Measurements from ENCODE around the gene LVRN.
"Not testable (repeated sequence)": the region's sequence is repeated elsewhere in the genome, so short reads cannot be mapped to it uniquely, and the experiment has no call there.

LVRN gene, protein sequence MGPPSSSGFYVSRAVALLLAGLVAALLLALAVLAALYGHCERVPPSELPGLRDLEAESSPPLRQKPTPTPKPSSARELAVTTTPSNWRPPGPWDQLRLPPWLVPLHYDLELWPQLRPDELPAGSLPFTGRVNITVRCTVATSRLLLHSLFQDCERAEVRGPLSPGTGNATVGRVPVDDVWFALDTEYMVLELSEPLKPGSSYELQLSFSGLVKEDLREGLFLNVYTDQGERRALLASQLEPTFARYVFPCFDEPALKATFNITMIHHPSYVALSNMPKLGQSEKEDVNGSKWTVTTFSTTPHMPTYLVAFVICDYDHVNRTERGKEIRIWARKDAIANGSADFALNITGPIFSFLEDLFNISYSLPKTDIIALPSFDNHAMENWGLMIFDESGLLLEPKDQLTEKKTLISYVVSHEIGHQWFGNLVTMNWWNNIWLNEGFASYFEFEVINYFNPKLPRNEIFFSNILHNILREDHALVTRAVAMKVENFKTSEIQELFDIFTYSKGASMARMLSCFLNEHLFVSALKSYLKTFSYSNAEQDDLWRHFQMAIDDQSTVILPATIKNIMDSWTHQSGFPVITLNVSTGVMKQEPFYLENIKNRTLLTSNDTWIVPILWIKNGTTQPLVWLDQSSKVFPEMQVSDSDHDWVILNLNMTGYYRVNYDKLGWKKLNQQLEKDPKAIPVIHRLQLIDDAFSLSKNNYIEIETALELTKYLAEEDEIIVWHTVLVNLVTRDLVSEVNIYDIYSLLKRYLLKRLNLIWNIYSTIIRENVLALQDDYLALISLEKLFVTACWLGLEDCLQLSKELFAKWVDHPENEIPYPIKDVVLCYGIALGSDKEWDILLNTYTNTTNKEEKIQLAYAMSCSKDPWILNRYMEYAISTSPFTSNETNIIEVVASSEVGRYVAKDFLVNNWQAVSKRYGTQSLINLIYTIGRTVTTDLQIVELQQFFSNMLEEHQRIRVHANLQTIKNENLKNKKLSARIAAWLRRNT

DNA sequence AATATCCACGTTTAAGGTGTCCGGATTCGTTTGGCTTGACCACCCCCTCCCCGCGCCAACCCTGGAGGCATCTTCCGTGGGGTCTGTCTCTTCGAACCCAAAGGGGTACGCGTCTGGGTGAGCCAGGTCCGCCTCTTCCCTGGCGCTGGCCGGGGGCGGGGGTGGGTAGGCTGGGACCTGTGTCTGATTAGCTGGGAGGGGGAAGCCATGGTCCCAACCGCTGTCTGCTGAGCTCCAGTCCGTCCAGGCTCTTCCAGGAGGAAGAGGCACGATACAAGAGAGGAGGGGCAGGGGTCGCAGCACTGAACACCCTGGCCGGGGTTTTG is at the start of gene LVRN:
LVRN (plus strand) TSS at position 237 of the 326 bp plus-strand sequence. CDS start 143 bp downstream, outside the sequence.
- DNase-seq, result no peak

DNA sequence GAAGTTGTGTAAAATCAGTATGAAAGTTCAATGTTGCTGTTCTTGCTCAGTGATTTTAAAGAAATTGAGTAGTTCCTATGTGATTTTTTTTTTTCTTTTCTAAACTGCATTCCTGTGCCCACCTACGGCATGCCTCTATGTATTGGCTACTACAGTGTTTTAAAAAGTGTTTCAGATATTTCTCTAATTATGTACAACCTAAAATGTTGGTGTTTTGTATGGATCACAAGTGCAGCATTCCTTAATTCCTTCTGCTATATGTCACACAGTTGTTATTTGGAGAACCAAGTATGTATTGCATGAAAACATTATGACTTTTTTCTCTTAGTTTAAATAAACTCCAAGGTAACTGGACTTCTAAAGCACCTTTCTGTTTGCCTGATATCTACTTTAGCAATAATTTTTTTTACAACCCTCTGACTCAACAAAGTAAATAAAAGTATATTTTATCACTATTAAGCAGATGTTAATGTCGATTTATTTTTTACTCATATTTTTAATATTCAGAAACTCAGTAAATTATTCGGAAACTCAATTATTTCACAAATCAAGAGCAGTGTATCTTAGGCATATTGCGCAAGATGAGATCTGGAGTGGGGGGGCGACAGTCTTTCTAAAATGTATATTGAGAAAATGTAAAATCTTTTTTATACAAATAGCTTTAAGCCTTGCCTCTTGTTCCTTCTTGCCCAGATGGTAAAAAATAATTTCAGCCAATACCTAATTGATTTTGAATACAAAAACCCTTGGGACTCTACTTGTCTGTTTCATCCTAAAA is 48.5 kb upstream of the LVRN start:
- DNase-seq, result not testable (repeated sequence)

- no peak for DNase-seq
Measured at GRCh38 chr5:115920171-115920725, 42.0 kb upstream of the LVRN start.

DNA sequence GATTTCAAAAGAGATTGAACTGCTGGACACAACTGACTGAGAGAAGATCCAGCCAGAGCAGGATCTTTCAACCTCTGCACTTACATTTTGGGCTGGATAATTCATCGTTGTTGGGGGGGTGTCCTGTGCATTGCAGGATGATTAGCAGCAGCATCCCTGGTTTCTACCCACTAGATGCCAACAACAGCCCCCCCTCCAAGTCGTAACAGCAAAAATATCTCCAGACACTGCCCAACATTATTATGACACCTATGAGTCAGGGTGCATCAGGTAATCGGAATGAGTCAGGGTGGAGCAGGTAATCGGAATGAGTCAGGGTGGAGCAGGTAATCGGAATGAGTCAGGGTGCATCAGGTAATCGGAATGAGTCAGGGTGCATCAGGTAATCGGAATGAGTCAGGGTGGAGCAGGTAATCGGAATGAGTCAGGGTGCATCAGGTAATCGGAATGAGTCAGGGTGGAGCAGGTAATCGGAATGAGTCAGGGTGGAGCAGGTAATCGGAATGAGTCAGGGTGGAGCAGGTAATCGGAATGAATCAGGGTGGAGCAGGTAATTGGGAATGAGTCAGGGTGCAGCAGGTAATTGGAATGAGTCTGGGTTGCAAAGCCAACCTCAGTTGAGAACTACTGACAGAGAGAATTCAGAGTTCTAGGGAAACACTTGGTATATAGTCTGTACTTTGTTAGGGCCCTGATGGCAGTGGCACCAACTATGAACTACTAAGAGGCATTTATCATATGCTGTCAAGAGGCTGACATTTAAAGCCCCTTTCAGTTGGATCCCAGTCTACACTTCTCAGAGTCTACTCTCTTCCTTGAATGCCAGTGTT is 33.5 kb upstream of the LVRN start:
- DNase-seq, result not testable (repeated sequence)

GRCh38 chr5:115930171-115930570 is 32.1 kb upstream of the LVRN start:
- not testable (repeated sequence) for DNase-seq

DNA sequence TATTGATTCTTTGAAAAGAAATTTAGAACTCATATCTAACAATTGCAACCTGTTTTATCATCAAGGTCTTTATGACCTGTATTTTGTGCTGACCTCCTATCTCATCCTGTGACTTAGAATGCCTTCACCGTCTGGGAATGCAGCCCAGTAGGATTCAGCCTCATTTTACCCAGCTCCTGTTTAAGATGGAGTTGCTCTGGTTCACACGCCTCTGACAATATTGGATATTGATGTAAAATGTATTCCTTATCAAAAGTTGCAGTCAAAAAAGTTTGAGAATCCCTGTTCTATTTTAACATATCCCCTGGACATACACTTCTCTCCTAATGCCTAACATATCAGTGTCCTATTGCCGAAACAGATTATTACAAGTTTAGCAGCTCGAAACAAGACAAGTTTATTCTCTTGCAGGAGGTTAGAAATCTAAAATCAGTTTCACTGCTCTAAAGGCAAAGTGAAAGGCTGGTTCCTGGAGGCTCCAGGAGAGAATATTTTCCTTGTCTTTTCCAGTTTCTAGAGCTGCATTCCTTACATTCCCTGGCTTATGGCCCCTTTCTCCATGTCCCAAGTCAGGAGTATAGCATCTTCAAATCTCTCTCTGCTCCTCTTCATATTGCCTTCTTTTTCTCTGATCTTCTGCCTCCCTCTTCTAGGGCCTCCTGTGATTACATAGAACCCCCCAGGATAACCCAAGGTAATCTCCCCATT is 31.5 kb upstream of the LVRN start:
- no peak for DNase-seq

GRCh38 chr5:115932991-115933390 is 29.3 kb upstream of the LVRN start:
- no peak for DNase-seq

GRCh38 chr5:115934388-115934974 is 27.8 kb upstream of the LVRN start:
- DNase-seq, result no peak

- no peak for DNase-seq
Measured at GRCh38 chr5:115936031-115936430, 26.2 kb upstream of the LVRN start.

- no peak for DNase-seq
Measured at GRCh38 chr5:115939059-115939458, 23.2 kb upstream of the LVRN start.

DNA sequence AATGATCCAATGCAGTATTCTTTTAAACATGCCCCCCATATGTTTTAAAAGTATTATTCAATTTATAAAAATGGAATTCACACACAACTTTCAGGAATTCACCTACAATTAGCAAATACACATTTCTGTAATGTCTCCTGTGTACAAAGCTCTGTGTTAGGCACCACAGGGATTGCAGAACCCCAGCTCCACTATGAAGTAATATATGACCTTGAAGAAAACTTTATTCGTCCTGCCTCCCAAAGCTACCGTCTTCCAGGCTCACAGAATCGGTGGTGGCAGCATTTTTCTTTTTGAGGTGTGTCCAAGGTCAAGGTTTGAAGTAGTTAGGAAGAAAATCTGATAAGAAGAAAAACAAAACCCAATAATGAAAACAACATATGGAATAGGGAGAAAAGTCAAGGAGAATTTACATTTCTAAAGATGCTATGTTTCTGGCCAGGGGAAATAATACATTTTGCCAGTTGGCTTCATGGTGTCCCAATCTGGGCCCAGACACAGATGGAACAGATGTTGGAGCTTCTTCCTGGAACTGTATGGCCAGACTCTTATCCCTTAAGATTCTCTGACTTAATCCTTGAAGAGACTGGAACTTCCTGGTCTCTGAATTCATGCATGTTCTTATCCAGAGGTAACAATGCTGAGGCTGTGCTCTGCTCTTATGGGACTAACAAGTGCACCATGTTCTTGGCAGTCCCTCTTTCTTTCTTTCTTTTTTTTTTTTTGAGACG is 22.0 kb upstream of the LVRN start:
- no peak for DNase-seq

DNA sequence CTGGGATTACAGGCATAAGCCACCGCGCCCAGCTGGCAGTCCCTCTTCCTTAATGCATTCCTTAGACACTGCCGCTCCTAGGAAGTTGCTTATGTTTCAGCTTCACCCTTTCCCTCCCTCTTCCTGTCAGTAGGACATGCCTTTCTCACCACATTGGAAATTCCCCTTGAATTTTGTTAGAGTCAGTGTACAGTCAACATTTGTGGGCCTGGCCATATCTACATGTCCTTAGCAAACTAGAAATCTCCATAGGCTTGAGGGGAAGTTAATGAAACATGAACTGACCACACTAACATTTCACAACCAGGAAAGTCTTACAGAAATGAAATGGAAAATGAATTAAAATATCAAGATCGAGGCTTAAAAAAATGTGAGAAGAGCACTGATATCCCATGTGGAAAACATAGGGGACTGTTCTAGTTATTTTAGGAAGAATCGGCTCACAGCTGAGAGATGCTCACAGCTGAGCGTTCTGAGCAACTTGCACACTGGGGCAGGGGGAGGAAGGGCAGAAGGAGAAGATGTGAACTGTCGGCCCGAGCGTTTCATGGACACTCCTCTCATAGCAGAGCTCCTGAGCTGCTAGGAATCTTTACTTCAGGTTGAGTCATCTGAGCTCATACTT is 21.1 kb upstream of the LVRN start:
- DNase-seq, result no peak

DNA sequence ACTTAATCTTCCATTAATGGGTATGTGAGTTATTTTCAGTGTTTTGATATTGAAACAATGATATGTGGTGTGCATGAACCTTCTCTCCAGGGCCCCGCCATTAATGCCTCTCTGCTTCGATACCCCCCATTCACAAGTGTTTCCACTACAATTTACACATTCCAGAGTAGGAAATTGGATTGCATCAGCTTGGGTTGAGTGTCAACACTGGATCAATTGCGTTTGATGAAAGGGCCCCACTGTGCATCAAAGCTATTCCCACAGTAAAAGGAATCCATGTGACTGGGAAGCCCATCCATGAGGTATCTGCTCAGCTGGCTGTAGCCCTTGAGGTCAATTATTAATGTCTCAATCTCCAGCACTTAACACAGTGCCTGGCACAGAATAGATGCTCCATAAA is 17.8 kb upstream of the LVRN start:
- no peak for DNase-seq

DNA sequence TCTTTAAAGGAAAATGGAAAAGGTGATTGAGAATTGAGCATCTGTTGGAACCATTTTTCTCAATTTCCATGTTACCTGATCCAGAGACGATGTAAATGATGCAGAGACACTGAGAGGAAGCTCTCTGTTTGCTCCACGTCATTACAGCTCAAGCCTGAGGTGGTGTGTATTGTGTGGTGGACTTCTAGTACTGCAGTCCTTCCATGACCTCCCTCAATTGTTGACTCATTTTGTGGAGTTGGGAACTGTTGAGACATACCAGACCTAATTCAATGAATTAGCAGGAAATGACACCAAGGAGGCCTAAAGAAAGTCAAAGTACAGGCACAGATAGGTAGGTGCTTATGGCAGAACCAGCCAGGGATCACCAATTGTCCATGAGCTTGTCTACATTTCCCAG is 15.6 kb upstream of the LVRN start:
- DNase-seq, result no peak

GRCh38 chr5:115947260-115947659 is 15.0 kb upstream of the LVRN start:
- no peak for DNase-seq

DNA sequence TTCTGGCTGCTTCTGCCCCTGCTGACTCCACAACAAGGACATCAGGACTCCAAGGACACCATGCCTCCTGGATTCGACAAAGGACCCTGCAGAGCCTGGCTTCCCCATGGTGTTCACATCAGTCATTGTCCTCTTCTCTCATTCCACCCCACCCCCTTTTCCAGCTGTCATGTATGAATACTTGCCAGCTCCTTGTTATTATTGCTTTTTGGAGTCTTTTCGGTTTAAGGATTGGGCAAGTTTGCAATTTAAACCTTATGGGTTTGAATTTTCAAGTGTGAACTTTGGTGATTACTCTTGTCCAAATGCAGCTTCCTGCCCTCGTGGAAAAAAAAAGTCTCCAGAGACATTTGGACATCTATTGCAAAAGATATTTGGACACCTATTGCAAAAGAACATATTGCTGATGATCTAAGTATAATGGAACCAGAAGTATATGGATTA is 14.2 kb upstream of the LVRN start:
- DNase-seq, result no peak

DNA sequence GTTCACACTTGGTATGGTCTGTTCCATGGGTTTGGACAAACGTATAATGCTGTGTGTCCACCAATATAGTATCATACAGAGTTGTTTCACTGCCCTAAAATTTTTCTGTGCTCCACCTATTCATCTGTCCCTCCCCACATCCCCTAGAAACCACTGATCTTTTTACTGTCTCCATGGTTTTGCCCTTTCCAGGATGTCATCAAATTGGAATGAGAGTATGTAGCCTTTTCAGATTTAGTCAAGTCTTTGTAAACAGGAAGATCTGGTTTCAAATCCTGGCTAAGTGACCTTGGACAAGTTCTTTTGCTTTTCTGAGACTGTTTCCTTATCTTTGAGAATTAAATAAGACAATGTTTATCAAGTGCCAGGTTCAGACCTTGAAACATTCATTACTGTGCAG is 13.2 kb upstream of the LVRN start:
- no peak for DNase-seq

GRCh38 chr5:115952588-115952987 is 9.7 kb upstream of the LVRN start:
- no peak for DNase-seq

GRCh38 chr5:115954144-115954543 is 8.1 kb upstream of the LVRN start:
- DNase-seq, result no peak
